ENCODE results near the gene DEDD2.

Gene DEDD2

DNA sequence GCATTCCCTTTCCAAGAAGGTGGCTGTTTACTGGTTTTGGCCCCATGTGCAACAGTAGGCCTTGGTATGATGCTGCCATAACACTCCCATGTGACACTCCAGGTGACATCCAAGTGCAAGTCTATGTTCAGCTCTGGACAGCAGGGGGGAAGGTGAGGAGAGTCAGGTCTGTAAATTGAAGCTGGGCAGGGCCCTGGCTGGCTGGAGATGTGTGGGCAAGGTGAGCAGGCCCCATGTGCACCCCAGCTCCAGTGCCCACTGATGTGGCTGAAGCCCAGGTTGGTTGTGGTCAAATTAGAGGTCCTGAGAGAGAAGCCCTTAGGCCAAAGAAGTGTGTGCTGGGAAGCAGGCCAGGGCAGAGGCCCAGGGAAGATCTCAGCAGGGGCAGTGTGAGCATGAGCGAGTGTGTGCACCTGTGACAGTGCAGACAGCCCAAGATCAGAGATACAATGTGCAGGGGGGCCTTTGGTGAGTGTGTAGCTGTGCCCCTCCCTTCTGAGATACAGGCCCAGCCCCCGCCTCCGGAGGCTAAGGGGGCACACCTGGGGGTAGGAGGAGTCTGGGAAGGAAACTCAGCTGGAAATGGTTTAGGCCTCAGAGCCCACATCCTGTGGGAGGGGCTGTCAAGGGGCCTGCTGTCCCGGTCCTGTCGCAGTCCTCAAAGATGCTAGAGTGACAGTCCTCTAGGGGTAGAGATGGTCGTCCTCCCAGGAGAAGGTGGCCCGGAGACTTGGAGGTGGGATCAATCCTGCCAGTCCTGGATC lies 18.6 kb downstream of the DEDD2 start:
- DNase-seq (ENCODE audit: low read depth): no peak

DNA sequence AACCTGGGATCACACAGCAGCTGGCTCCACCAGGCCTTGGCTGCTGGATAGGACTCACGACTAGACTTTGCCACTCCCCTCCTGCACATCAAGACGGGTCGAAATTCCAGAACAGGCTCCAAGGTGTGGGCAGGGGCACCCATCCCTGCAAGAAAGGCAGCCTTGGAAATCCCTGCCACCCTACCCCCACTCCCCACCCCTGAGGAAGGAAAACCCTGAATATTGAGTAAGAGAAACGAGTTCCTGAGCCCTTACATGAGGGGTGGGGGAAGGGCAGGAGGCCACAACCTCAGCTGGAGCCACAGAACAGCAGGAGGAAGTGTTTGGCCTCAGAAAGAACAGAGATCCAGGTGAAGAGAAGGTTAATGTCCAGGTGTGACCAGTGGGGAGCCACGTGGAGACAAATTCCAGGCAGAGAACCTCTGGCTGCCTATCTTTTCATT lies 20.1 kb downstream of the DEDD2 start:
- no peak for DNase-seq (ENCODE audit: low read depth)

GRCh38 chr19:42196011-42197001 lies 21.2 kb downstream of the DEDD2 start:
- DNase-seq (ENCODE audit: low read depth): no peak

- no peak for DNase-seq (ENCODE audit: low read depth)
These were observed 23.8 kb downstream of the DEDD2 start for GRCh38 chr19:42193706-42194105.

- no peak for DNase-seq (ENCODE audit: low read depth)
These were observed 24.2 kb downstream of the DEDD2 start for GRCh38 chr19:42193294-42193693.

- DNase-seq (ENCODE audit: low read depth): no peak
These were observed 25.6 kb downstream of the DEDD2 start for GRCh38 chr19:42191855-42192254.

- DNase-seq (ENCODE audit: low read depth): no peak
These were observed 26.1 kb downstream of the DEDD2 start for GRCh38 chr19:42191330-42191729.

GRCh38 chr19:42189133-42189532 lies 28.3 kb downstream of the DEDD2 start:
- no peak for DNase-seq (ENCODE audit: low read depth)

GRCh38 chr19:42188665-42189064 lies 28.8 kb downstream of the DEDD2 start:
- no peak for DNase-seq (ENCODE audit: low read depth)

DNA sequence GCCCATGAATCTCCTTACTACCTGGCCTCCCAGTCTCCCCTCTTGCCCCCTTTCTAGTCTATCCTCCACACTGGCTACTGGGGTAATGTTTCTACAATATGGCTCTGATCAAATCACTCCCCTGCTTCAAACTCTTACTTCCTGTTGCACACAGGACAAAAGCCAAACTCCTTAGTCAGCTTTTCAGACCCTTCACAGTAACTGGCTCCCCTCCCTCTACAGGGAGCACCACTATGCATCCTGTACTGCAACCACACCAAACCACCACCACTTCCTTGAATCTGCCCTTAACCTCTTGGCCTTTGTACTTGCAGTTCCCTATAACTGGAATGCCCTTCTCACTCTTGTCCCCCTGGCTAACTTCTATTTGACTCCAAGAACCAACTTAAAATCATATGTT lies 32.2 kb downstream of the DEDD2 start:
- no peak for DNase-seq (ENCODE audit: low read depth)

DNA sequence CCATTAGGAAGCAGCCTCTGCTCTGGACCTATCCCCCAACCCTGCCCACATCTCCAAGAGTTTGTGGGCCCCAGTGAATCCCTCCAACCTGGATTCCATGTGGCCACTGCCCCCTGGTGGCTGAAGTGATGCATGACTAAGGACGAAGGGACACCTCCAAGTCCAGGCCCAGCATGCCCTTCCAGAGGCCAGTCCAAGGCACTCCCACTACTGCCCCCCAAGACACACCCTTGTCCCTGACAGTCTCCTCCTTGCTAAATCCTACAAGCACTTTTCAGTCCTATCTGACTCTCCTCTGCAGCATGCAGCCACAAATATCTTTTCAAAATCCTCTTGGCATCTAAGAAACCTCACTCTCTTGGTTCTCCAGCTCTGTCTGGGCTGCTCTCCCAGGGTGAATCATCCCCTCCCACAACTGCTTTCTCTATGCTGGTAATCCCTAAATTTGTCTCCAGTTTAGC lies 33.0 kb downstream of the DEDD2 start:
- peak; percentile 57 for DNase-seq (ENCODE audit: low read depth)

GRCh38 chr19:42178791-42179674 lies 38.4 kb downstream of the DEDD2 start:
- DNase-seq (ENCODE audit: low read depth): no peak

- no peak for DNase-seq (ENCODE audit: low read depth)
These were observed 39.8 kb downstream of the DEDD2 start for GRCh38 chr19:42177686-42178019.

DNA sequence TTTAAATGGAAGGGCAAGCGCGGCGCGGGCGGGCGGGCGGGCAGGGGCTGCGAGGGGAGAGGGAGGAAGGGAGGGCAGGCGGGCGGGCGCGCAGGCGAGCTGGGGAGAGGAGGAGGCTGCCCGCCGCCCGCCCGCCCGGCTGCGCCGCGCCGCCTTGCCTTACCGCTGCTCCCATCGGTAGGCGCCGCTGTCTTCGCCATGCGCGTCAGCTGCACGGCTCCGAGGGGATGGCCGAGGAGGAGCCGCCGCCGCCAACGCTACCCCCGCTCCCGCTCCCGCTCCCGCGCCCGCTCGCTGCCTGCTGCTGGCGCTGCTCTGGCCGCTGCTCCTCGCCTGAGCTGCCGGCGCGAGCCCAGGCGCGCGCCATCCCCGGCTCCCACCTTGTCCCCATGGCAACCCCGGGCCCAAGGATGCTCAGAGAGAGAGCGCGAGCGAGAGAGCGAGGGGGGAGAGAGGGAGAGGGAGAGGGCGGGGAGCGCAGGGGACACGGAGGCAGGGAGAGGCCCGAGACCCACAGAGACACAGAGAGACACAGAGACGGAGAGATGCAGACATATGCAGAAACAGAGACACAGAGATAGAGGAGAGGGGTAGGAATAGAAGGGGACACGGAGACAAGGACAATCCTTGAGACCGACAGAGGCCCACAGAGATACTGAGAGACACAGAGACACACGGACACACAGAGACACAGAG lies 40.3 kb downstream of the DEDD2 start:
- DNase-seq (ENCODE audit: low read depth): peak; percentile 68

DNA sequence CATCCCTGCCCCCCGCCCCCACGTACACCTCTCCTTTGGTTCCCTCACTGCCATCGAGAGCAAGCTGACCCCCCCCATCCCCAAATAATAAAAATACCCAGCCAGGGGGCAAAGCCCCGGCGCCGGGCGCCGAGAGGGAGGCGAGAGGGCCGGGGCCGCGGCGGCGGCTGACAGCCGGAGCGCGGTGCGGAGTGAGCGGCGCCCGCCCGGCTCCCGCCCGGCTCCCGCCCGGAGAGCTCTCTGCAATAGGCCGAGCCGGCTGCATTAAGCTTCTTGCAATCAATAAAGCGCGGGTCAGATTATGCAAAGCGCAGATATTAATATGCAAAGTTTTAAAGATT lies 40.9 kb downstream of the DEDD2 start:
- DNase-seq (ENCODE audit: low read depth): no peak

DNA sequence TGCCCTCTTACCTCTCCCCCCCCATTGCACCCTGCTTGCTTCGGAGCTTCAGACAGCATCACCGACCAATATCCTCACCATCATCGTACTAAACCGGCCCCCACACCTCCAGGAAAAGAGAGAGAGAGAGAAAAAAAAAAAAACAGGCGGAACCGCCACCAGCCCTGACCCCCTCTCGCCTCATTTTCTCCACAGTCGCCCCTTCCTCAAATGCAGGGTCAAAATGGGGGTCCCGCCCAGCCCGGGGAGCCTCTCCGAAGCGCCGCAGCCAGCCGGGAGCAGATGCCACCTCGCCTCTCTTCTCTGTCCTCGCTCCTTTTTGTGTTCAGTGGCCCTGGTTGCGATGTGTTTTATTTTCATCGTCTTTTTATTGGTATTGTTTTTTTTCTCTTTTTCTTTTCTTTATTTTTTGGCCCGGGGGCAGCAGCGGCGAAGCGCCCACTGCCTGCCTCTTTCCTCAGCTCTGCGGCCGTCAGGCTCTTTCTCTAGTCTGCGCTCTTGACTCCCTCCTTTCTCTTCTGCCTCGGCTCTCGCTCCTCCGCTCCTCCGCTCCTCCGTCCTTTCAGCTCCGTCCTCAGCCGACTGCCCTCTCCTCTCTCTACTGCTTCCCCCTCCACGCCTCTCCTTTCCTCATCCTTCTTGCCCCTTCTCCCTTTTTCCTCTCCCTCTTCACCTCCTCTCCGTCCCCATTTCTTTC lies 41.4 kb downstream of the DEDD2 start:
- DNase-seq (ENCODE audit: low read depth): no peak

DNA sequence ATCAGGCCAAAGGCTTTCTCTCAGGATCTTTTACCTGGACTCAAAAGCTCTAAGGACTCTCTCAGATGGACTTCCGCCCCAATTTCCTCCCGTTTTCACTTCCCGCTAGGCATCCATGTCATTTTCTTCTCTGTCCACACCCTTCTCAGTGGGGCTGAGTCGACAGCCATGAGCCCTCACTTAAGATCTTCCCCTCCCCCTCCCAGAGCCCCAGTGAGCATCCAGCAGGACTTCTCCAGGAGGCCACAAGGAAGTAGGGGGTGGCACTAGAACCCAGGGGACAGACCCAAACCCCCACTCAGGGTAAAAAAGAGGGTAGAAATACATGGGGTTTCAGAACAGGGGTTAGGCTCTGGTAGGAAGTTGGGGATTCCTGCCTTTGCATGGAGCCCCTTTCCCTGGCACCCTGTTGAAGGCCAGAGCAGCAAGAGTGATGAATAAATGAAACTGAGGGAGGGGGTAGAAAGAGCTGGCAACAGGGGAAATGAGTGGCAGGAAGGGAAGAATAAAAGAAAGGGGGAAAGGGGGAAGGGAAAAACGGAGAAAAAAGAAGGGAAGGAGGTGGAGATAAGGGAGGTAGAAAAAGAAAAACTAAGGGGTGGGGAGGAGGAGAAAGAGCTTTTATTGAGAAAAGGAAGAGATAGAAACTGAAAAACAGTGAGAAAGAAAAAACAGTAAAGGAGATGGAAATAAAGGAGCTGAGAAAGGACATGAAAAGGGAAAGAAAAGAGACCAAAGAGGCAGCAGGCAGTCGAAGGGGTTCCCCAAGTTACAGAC lies 42.3 kb downstream of the DEDD2 start:
- DNase-seq (ENCODE audit: low read depth): no peak

- DNase-seq (ENCODE audit: low read depth): no peak
These were observed 43.3 kb downstream of the DEDD2 start for GRCh38 chr19:42174188-42174587.

GRCh38 chr19:42173695-42174094 lies 43.8 kb downstream of the DEDD2 start:
- no peak for DNase-seq (ENCODE audit: low read depth)

GRCh38 chr19:42172261-42172660 lies 45.2 kb downstream of the DEDD2 start:
- DNase-seq (ENCODE audit: low read depth): no peak

All from stimulated activated CD8-positive, alpha-beta memory T cell treated with anti-CD3 and anti-CD28 coated beads, Interleukin-4, amount 100 ng/mL, for 24 hours (primary cell).